Testis (tissue), 2 donors: ENCODE results near the gene SPECC1L.

ENCODE experiments used
- POLR2A ChIP-seq: fragments of 450-650 bp; IDR thresholded peaks from one replicate; pipeline ENCODE4 v1.6.1; 2017; ENCODE audit warnings: antibody characterized with exemption, mild to moderate bottlenecking, moderate library complexity
- TF ChIP-seq, protein P1 (sequence below), 3 experiments: fragments of 450-650 bp in 2 of 3; fragments of 200-600 bp in 1 of 3; sonication (generic) in 1 of 3; IDR thresholded peaks; one replicate each; pipeline ENCODE4 v1.5.1; 2016 to 2019; ENCODE audit warnings: antibody characterized with exemption in 3 of 3, mild to moderate bottlenecking in 2 of 3, moderate library complexity in 1 of 3

- TF ChIP-seq, protein P1, sequence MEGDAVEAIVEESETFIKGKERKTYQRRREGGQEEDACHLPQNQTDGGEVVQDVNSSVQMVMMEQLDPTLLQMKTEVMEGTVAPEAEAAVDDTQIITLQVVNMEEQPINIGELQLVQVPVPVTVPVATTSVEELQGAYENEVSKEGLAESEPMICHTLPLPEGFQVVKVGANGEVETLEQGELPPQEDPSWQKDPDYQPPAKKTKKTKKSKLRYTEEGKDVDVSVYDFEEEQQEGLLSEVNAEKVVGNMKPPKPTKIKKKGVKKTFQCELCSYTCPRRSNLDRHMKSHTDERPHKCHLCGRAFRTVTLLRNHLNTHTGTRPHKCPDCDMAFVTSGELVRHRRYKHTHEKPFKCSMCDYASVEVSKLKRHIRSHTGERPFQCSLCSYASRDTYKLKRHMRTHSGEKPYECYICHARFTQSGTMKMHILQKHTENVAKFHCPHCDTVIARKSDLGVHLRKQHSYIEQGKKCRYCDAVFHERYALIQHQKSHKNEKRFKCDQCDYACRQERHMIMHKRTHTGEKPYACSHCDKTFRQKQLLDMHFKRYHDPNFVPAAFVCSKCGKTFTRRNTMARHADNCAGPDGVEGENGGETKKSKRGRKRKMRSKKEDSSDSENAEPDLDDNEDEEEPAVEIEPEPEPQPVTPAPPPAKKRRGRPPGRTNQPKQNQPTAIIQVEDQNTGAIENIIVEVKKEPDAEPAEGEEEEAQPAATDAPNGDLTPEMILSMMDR (IDR thresholded peaks at IDR 0.05) = no peak
- TF ChIP-seq POLR2A = no peak
These were observed 194.9 kb downstream of the SPECC1L start for GRCh38 chr22:24465566-24465965.
